Measurements from ENCODE around the gene SLC12A7. TPM values are rescaled to one million over a fixed set of nuclear protein-coding genes. Genes with fewer than 3 reads are reported as not detected.

The SLC12A7 gene
- total RNA-seq, 1 experiment from 2014 or later, result 207 TPM

DNA sequence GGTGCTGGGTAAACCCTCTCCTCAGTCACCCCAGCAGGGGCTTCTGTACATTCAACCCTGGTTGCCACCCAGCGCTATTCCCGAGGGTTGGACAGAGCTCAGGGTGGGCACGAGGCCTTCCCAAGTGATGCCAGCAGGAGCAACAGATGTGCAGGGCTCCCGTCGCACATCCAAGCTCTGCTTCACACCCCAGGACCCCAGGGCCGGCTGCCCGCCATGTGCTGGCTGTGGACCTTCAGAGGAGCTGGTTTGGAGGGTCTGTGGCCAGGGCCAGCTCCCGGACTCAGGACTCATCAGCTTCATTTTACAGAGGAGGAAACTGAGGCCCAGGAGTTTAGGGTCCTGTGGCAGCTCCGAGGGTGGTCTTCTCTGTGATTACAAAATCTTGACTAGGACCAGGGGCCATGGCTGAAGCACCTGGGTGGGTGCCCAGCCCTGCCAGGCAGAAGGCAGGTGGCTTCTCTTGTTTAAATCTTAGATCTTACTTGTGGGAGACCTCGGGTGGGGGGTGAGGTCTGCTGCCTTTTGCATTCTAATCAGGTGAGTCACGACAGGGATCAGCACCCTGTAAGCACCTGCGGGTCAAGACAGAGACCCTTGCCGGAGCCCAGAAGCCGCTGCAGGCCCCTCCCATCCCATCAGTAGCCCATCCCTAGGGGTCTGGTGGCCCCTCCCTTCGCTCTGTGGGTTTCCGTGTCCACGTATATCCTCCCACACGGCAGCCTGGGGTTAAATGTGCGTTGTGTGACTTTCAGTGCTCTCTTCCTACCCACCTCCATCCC lies 2.1 kb upstream of the SLC12A7 start:
- Histone ChIP-seq H3K27ac (no peak overlapping the region), H3K4me3 (no peak overlapping the region), H3K4me2 (peak overlapping the region; percentile 67), H3K9me2 (ENCODE audit: insufficient read depth) (no peaks in the 10 kb centered on the region), H3K27me3 (ENCODE audit: insufficient read depth, low read depth) (no peaks in the 10 kb centered on the region), H2AFZ (no peak overlapping the region), H4K20me1 (ENCODE audit: insufficient read depth) (peaks cover 20% of the 10 kb centered on the region), H3K79me2 (ENCODE audit: low read depth) (peaks cover 20% of the 10 kb centered on the region), H3F3A (ENCODE audit: insufficient read depth, low read depth) (peaks cover 28% of the 10 kb centered on the region), H3K9me3 (ENCODE audit: insufficient read depth, low read depth) (no peaks in the 10 kb centered on the region), H3K4me1 (replicated peaks; ENCODE audit: insufficient read depth) (peaks cover 53% of the 10 kb centered on the region), H3K36me3 (ENCODE audit: low read depth) (no peaks in the 10 kb centered on the region)
- ChIA-PET POLR2A (ENCODE audit: unreplicated experiment) (interaction anchor here (2.1 kb wide), 1 partner anchor 16 kb away, joined by 58 read pairs; no protein-coding TSS in a partner anchor), CTCF (interaction anchor here (0.6 to 1.5 kb wide), 6 partner anchors 12 to 122 kb away, joined by 3 to 6 read pairs (median 6); no protein-coding TSS in a partner anchor)
- DNase-seq, result peak; percentile 52 to 65
- no peak for TF ChIP-seq EZH2 (IDR thresholded peaks at IDR 0.05; ENCODE audit: low read depth)
- TF ChIP-seq, protein P1, sequence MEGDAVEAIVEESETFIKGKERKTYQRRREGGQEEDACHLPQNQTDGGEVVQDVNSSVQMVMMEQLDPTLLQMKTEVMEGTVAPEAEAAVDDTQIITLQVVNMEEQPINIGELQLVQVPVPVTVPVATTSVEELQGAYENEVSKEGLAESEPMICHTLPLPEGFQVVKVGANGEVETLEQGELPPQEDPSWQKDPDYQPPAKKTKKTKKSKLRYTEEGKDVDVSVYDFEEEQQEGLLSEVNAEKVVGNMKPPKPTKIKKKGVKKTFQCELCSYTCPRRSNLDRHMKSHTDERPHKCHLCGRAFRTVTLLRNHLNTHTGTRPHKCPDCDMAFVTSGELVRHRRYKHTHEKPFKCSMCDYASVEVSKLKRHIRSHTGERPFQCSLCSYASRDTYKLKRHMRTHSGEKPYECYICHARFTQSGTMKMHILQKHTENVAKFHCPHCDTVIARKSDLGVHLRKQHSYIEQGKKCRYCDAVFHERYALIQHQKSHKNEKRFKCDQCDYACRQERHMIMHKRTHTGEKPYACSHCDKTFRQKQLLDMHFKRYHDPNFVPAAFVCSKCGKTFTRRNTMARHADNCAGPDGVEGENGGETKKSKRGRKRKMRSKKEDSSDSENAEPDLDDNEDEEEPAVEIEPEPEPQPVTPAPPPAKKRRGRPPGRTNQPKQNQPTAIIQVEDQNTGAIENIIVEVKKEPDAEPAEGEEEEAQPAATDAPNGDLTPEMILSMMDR (conservative IDR thresholded peaks at IDR 0.05), result no peak
- intact Hi-C loops (cut with micrococcal nuclease; ENCODE audit: unreplicated experiment), result loop anchor here (1.0 to 10.0 kb wide), 6 partner anchors 16 to 729 kb away; no protein-coding TSS in a partner anchor
- BruUV-seq (replicated peaks), result no TSS peak

DNA sequence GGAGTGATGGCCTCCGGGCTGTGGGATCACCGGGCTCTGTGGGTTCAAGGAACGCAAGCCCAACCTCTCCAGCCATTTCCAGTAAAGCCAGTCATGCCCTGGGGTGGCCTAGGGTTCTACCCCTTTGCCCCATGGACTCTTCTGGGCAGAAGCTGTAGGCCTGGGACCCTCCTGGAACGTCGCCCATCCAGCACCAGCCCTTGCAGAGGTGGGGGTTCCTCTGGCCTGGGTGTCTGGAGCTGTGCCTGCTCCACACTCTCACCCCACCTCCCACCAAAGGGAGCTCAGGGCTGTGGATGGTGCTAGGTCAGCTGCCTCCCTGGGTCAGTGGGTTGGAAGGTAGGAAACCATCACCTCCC lies 1.4 kb upstream of the SLC12A7 start:
- BruUV-seq (replicated peaks), result TSS peak; percentile 62
- Histone ChIP-seq H3K27me3 (ENCODE audit: insufficient read depth, low read depth) (no peaks in the 10 kb centered on the region), H3K4me3 (no peak overlapping the region), H2AFZ (no peak overlapping the region), H3F3A (ENCODE audit: insufficient read depth, low read depth) (peaks cover 21% of the 10 kb centered on the region), H3K9me3 (ENCODE audit: insufficient read depth, low read depth) (no peaks in the 10 kb centered on the region), H3K79me2 (ENCODE audit: low read depth) (peaks cover 21% of the 10 kb centered on the region), H3K9me2 (ENCODE audit: insufficient read depth) (no peaks in the 10 kb centered on the region), H3K4me1 (replicated peaks; ENCODE audit: insufficient read depth) (peaks cover 47% of the 10 kb centered on the region), H3K27ac (peak overlapping the region; percentile 62), H4K20me1 (ENCODE audit: insufficient read depth) (peaks cover 24% of the 10 kb centered on the region), H3K4me2 (peak overlapping the region; percentile 67), H3K36me3 (ENCODE audit: low read depth) (no peaks in the 10 kb centered on the region)
- intact Hi-C loops (cut with micrococcal nuclease; ENCODE audit: unreplicated experiment), result loop anchor here (1.0 to 10.0 kb wide), 6 partner anchors 17 to 729 kb away; no protein-coding TSS in a partner anchor
- DNase-seq, result no peak
- ChIA-PET CTCF (interaction anchor here (0.6 to 1.5 kb wide), 6 partner anchors 13 to 122 kb away, joined by 3 to 6 read pairs (median 6); no protein-coding TSS in a partner anchor), POLR2A (ENCODE audit: unreplicated experiment) (interaction anchor here (2.1 kb wide), 1 partner anchor 17 kb away, joined by 58 read pairs; no protein-coding TSS in a partner anchor)
- no peak for TF ChIP-seq EZH2 (IDR thresholded peaks at IDR 0.05; ENCODE audit: low read depth)
- TF ChIP-seq, protein P1 (conservative IDR thresholded peaks at IDR 0.05), result no peak

DNA sequence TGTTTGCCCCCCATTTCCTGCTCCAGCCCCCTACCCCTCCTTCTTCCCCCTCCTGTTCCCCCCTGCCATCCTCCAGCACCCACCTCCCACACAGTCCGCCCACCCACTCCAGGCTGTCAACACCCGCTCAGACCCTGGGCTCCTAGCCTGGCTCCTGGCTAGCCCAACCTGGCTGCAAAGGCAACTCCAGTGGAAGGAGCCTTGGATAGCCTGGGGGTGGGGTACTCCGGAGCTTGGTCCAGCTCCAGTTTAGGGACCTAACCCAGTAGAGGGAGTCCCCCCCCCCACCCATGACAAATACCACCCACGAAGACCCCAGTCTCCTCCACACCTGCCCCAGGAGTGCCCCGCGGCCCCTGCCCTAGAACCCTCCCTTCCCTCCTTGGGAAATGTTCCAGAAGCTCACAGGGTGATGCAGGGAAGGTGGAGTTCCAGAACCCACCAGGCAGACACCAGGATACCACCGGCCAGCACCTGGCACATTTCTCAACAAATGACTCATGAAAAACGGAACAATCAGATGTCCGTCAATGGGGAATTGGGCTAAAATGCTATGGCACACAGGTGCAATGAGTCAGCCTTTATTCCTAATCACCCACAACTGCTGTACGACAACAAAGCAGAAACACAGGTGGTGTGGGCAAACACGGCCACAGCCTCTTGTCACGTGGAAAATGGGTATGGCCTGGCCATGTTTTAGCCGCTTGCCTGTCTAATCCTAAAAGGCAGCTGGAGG lies 901 bp upstream of the SLC12A7 start:
- H3K4me1 ChIP-seq (replicated peaks; ENCODE audit: insufficient read depth), result peaks cover 41% of the 10 kb centered on the region
- peak overlapping the region; percentile 62 for H3K27ac ChIP-seq
- intact Hi-C loops (cut with micrococcal nuclease; ENCODE audit: unreplicated experiment), result loop anchor here (1.0 to 10.0 kb wide), 6 partner anchors 18 to 728 kb away; no protein-coding TSS in a partner anchor
- peaks cover 26% of the 10 kb centered on the region for H3K79me2 ChIP-seq (ENCODE audit: low read depth)
- H3F3A ChIP-seq (ENCODE audit: insufficient read depth, low read depth), result peaks cover 16% of the 10 kb centered on the region
- H3K9me3 ChIP-seq (ENCODE audit: insufficient read depth, low read depth), result no peaks in the 10 kb centered on the region
- no TSS peak for BruUV-seq (replicated peaks)
- no peaks in the 10 kb centered on the region for H3K27me3 ChIP-seq (ENCODE audit: insufficient read depth, low read depth)
- H3K4me2 ChIP-seq, result peak overlapping the region; percentile 67
- no peak overlapping the region; the same call in 1 of the 2 replicates for H3K4me3 ChIP-seq
- H4K20me1 ChIP-seq (ENCODE audit: insufficient read depth), result peaks cover 30% of the 10 kb centered on the region
- ChIA-PET POLR2A (ENCODE audit: unreplicated experiment) (interaction anchor here (2.1 kb wide), 1 partner anchor 17 kb away, joined by 58 read pairs; no protein-coding TSS in a partner anchor), CTCF (interaction anchor here (0.5 to 1.5 kb wide), 5 partner anchors 17 to 40 kb away, joined by 3 to 6 read pairs (median 5); no protein-coding TSS in a partner anchor)
- no peaks in the 10 kb centered on the region for H3K36me3 ChIP-seq (ENCODE audit: low read depth)
- no peak for TF ChIP-seq EZH2 (IDR thresholded peaks at IDR 0.05; ENCODE audit: low read depth)
- TF ChIP-seq, protein P1 (conservative IDR thresholded peaks at IDR 0.05), result no peak
- no peaks in the 10 kb centered on the region for H3K9me2 ChIP-seq (ENCODE audit: insufficient read depth)
- H2AFZ ChIP-seq, result no peak overlapping the region
- peak; percentile 94 to 100 for DNase-seq

Data from PC-9 (cell line).